Camera-type eye (tissue), 1 donor: ENCODE data around the gene FXYD7. TPM values are rescaled to one million over a fixed set of nuclear protein-coding genes. Genes with fewer than 3 reads are reported as not detected.

Experiments
- total RNA-seq: library from RNA; depleted of rRNA; stranded (reverse); fragments of >200 nt; gene quantifications from one replicate; pipeline ENCODE4 v1.2.3, GENCODE V29; 2014

The FXYD7 gene
- 8.3 TPM for total RNA-seq

GRCh38 chr19:35143231-35143715, at the start of gene FXYD7:
Gene FXYD7, plus strand, starts transcription at chr19:35143255. Its CDS starts 79 bp downstream, at chr19:35143334.

GRCh38 chr19:35115177-35115951, 27.7 kb upstream of the FXYD7 start, which contains the start of gene FXYD3:
Gene FXYD3, plus strand, starts transcription at chr19:35115823. Its CDS starts 3,554 bp downstream, at chr19:35119377.

GRCh38 chr19:35134601-35135242, 8.3 kb upstream of the FXYD7 start, which contains the start of gene LGI4:
Gene LGI4, minus strand, starts transcription at chr19:35135059. Its CDS starts 379 bp downstream, at chr19:35134680.

GRCh38 chr19:35138305-35138892, 4.7 kb upstream of the FXYD7 start, which contains the start of gene FXYD1:
Gene FXYD1, plus strand, starts transcription at chr19:35138824. Its CDS starts 1,256 bp downstream, at chr19:35140080.

GRCh38 chr19:35154525-35155406, 11.7 kb downstream of the FXYD7 start, which contains the start of gene FXYD5:
Gene FXYD5, plus strand, starts transcription at chr19:35154735. Its CDS starts 816 bp downstream, at chr19:35155551.

Other genes with a start within 250 kb of the FXYD7 start
- gene ZNF30, start 216.4 kb upstream of the FXYD7 start, total RNA-seq = 16.2 TPM
- gene ZNF792, start 179.0 kb upstream of the FXYD7 start, total RNA-seq = 23.0 TPM
- 58.8 TPM for gene GRAMD1A, start 142.9 kb upstream of the FXYD7 start, total RNA-seq
- 14.0 TPM for gene SCN1B, start 112.8 kb upstream of the FXYD7 start, total RNA-seq
- 0.93 TPM for gene HPN, start 101.5 kb upstream of the FXYD7 start, total RNA-seq
- gene FXYD3, start 27.4 kb upstream of the FXYD7 start, total RNA-seq = 20.7 TPM
- gene LGI4, start 8.2 kb upstream of the FXYD7 start, total RNA-seq = 50.3 TPM
- gene FXYD1, start 4.4 kb upstream of the FXYD7 start, total RNA-seq = 34.8 TPM
- 3.5 TPM for gene FXYD5, start 11.5 kb downstream of the FXYD7 start, total RNA-seq
- gene FAM187B, start 85.5 kb downstream of the FXYD7 start, total RNA-seq = not detected
- gene LSR, start 105.7 kb downstream of the FXYD7 start, total RNA-seq = 12.9 TPM
- 82.7 TPM for gene USF2, start 125.7 kb downstream of the FXYD7 start, total RNA-seq
- gene HAMP, start 139.3 kb downstream of the FXYD7 start, total RNA-seq = not detected
- 1.2 TPM for gene MAG, start 148.9 kb downstream of the FXYD7 start, total RNA-seq
- 0.66 TPM for gene CD22, start 185.9 kb downstream of the FXYD7 start, total RNA-seq
- gene FFAR1, start 204.6 kb downstream of the FXYD7 start, total RNA-seq = not detected
- 0.44 TPM for gene FFAR3, start 215.2 kb downstream of the FXYD7 start, total RNA-seq
- not detected for gene GPR42, start 227.8 kb downstream of the FXYD7 start, total RNA-seq